ENCODE data around the gene TSBP1.
A peak's percentile ranks its signal among the peaks of the same experiment; 100 is the strongest.
"Not testable (repeated sequence)": the region's sequence is repeated elsewhere in the genome, so short reads cannot be mapped to it uniquely, and the experiment has no call there.

Gene TSBP1

DNA sequence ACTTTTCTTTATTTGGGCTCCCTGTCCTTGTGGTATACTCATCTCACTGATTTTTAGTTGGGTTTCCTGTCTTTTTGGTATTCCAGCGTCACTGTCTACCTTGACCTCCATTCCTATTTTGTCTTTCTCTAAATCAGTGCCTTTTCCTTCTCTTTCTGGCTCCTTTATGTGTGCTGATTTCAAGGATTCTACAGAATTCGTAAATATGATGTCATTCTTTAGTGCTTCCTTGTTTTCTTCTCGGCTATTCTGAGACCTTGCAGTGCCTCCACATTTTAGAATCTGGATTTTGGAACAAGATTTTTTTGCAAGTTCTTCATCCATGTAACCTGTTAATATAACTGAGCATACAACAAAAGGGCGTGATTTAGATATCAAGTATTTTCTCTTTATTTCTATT lies 78.0 kb downstream of the TSBP1 start:
- no peak overlapping the region for H3K27ac ChIP-seq
- no peak for DNase-seq (ENCODE audit: low read depth, low spot score)

DNA sequence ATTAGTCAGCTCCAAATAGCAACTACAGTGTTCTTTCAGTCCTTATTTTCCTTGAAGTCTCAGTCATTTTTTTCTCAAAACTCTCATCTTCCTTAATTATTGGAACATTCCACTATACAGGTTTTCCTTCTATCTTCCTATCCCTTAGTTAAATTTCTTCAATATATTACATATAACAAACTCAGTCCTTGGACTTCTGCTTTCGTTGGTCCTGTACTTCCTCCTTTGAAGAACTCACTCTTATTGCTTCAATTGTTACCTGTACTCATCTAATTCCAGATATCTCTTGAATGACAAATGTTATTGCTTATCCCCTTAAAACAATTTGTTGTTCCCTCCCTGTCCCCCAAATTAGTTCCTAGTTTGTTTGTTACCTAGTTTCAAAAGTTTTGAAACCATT lies 80.2 kb downstream of the TSBP1 start:
- DNase-seq (ENCODE audit: low read depth, low spot score): no peak
- H3K27ac ChIP-seq: no peak overlapping the region

DNA sequence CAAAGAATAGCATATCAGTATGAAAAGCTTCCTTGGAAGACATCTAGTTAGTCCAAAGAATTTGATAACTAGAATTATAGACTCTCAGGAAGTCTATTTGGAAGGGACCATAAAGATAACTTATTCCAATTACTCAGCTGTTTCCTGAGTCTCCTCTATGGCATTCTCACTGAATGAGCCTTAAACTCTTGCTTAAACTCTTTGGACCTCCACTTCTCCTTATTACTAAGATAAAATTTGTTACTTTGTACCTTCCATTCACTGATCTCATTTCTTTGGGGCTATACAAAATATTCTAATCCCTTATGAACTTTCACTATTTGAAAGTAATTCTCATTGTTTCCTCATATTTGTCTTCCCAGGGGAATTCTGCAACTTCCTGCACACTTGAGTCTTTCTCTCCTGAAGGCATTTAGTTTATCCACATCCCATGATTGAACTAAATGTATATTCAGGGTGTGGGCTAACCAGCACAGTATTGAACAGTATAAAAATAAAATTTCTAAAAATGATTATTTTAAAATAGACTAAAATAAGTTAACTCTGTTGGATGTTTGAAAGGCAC lies 80.7 kb downstream of the TSBP1 start:
- DNase-seq (ENCODE audit: low read depth, low spot score): no peak
- no peak overlapping the region for H3K27ac ChIP-seq

DNA sequence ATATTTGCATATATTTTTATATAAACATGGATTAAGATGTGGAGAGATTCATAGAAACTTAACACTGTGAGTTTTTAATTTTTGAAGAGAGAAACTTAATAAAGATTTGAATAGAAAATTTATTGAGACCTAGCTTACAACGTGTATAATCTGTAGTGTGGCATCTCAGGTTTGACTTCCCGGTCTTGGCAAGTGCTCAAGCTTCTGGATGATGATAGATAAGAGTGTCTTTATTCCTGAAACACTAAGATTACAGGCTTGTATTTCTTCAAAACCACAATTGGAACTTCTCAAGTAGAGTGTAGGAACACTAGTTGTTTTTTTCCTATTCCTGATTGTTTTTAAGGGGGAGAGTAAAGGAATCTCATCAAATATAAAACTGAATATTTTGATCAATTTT lies 83.3 kb downstream of the TSBP1 start:
- H3K27ac ChIP-seq: no peak overlapping the region
- no peak for DNase-seq (ENCODE audit: low read depth, low spot score)

DNA sequence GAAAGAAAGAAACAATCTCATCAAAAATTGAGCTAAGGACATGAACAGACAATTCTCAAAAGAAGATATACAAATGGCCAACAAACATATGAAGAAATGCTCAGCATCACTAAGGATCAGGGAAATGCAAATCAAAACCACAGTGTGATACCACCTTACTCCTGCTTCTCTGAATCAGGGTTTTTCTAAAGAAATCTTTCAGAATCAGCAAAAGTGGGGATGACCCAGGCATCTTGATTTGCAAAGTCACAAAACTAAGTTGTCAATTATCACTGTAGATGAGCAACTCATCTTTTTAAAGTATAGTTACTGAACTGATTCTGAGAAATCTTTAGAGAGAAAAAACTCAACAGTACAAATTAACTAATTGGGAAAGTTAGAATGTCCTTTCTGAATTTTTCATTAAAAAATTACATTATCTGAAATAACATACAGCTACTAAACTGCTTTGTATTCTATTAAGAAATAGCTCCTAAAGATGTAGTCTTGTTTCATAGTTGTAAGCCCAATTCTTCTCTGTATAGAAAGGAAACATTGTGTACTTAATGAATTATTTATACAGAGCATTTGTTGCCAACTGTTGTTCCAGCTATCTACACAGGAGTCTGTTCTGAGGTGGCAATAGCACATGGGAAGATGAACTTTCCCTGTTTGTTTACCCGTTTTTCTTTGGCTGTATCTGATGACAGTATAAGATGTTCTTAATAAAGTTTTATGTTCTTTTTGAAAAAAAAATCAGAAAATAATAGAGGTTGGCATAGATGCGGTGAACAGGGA lies 97.7 kb downstream of the TSBP1 start:
- DNase-seq (ENCODE audit: low read depth, low spot score); H3K27ac ChIP-seq: not testable (repeated sequence)

DNA sequence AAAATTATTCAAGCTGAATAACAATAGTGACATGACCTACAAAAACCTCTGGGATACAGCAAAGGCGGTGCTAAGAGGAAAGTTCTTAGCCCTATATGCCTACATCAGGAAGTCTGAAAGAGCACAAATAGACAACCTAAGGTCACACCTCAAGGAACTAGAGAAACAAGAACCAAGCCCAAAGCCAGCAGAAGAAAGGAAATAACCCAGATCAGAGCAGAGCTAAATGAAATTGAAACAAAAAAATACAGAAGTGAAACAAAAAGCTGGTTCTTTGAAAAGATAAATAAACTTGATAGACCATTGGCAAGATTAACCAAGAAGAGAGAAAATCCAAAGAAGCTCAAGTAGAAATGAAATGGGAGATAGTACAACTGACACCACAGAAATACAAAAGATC lies 100.3 kb downstream of the TSBP1 start:
- DNase-seq (ENCODE audit: low read depth, low spot score): no peak
- H3K27ac ChIP-seq: no peak overlapping the region

DNA sequence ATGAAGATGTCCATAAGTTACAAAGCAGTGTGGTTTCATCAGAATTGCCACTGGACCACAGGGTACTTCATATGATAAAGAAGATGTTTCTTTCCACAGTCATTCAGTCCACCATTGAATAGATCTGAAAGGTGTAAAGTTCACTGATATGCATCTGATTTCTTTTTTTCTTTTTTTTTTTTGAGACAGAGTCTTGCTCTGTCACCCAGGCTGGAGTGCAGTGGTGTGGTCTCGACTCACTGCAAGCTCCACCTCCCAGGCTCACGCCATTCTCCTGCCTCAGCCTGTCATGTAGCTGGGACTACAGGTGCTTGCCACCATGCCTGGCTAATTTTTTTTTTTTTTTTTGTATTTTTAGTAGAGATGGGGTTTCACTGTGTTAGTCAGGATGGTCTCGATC lies 103.2 kb downstream of the TSBP1 start:
- DNase-seq (ENCODE audit: low read depth, low spot score); H3K27ac ChIP-seq: not testable (repeated sequence)

DNA sequence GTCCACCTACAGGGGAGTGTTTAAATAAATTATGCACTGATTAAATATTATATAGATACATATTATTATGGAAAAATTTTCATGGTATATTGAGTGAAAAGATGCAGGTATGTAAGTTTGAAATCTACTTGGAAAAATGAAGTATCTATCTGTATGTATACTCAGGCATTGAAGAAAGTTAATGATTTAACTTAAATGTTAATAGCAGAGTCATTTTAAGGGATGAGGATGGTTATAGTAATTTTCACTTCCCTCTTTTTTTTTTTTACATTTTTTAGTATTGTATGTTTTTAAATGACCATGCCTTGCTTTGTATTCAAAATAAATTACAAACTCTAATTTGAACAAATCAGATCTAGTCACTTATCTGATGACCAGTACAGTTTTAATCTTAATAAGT lies 104.7 kb downstream of the TSBP1 start:
- DNase-seq (ENCODE audit: low read depth, low spot score): no peak
- H3K27ac ChIP-seq: no peak overlapping the region

DNA sequence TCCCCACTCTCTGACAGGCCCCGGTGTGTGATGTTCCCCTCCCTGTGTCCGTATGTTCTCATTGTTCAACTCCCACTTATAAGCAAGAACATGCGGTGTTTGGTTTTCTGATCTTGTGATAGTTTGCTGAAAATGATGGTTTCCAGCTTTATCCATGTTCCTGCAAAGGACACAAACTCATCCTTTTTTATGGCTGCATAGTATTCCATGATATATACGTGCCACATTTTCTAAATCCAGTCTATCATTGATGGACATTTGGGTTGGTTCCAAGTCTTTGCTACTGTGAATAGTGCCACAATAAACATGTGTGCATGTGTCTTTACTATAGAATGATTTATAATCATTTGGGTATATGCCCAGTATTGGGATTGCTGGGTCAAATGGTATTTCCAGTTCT lies 114.4 kb downstream of the TSBP1 start:
- not testable (repeated sequence) for DNase-seq (ENCODE audit: low read depth, low spot score); H3K27ac ChIP-seq

DNA sequence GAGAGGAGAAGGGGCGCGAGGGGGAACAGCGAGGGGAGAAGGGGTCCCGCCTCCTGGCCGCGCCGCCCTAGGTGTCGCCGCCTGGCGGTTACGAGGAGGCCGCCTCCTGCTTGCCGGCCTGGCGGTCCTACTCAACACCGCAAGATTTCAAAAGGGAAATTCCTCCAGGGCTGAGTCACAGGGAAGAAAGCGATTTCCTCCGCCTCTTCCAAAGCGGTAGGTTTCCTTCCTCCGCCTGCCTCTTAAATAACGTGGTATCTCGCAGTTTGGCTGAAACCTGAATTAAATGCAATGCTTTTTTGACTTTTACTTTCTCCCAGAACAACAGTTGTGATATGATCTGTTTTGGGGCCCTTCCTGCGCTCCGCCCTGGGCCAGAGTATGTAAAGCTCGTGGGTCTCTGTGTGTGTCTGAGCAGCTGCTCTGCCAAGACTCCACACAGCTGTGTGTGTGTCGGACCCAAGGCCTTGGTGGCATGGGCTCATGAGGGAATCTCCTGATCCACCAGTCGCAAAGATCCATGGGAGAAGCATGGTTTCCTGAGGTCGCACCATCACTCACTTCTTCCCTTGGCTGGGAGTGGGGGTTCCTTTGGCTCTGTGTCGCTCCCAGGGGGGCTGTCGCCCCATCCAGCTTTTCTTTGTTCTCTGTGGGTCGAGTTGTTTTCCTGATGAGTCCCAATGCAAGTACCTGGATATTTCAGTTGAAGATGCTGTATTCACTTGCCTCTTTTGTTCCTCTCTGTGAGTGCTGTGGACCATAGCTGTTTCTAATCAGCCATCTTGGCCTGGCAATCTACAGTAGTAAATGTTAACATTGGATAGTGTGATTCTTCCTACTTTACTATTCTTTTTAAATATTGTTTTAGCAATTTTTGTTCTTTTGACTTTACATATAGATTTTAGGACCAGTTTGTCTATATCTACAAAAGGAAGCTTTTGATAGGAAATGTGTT lies 116.2 kb downstream of the TSBP1 start:
- peak; percentile 36 for DNase-seq (ENCODE audit: low read depth, low spot score)
- H3K27ac ChIP-seq: no peak overlapping the region

DNA sequence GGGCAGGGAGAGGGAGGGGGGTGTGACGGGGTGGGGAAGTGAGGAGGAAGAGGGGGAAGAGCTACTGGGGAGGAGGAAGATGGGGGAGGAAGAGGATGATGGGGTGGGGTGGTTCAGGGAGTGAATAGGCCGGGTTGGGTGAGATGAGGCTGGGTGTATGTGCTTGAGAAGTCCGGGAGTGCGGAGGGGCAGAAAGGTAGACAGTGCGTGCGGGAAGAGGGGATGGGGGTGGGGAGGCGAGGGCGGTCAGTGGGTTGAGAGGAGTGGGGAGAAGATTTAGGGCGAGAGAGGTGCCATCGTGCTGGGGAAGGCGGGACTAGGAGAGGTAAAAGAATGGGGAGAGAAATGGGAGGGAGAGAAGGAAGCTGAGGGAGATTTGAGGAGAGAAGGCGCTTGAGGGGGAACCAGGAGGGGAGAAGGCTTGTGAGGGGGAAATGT lies 116.9 kb downstream of the TSBP1 start:
- DNase-seq (ENCODE audit: low read depth, low spot score): no peak
- H3K27ac ChIP-seq: no peak overlapping the region

DNA sequence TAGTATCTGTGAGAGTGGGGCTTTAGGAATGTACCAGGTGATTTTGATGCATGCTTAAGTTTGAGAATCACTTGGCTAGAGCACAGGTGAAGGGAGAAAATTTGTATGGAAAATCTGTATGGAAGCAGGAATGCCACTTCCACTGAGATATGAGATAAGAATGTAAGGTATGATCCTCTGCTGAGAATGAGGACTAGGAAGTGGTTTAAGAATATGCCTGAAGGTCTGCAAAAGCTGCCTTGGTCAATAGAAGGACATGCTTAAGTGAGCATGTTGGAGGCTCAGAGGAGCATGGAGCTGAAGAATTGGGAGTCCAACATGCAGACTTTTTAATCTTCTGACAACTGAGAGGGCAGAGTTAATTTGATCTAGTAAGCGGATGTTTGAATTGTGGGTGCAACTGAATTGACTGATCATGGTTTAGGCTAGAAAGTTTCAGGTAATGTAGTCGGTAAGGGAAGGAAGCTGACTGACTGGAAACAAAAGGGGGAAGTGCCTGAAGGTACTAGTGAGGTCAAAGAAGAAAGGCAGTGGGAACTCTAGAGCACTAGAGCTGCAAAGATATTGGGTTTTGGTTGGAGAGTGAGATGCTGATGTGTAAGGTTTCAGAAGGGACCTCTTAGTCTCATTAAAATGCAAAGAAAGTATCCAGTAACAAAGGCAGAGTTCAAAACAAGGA lies 119.2 kb downstream of the TSBP1 start:
- no peak for DNase-seq (ENCODE audit: low read depth, low spot score)
- no peak overlapping the region for H3K27ac ChIP-seq

DNA sequence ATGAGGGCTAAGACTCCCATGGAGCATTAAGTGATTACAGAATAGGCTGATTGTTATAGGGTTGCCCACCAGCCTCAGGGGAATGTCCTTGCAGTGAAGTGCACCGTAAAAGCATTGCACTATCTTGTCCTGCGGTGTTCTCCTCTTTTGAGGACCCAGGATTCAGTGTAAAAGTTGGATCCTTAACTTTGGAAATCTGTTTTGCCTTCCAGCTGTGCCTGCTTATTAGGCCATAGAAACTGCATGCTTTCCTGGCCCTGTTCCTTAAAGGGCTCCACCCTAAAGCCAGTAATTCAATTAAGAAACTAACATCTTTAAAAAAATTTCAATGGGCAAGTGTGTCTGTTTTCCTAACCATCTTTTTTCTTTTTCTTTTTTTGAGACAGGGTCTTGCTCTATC lies 122.4 kb downstream of the TSBP1 start:
- no peak overlapping the region for H3K27ac ChIP-seq
- DNase-seq (ENCODE audit: low read depth, low spot score): no peak

DNA sequence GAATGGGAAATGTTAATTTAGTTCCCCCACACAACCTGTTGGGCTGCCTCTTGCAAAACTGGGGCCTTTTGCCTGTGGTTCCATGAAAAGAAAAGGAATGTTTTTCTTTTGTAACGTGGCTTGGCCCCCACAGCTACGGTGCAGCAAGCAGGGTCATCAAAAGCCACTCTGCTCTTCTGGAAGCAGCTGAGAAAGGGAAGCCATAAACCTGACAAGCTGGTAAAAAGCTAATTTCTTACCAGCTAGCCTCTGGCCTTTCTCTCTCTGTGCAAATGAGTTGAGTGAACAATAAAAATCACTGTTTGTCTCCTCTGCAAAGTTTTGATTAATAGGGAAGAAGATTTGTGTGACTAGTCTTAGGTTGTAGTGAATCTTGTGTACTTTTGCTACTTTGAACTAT lies 124.3 kb downstream of the TSBP1 start:
- no peak for DNase-seq (ENCODE audit: low read depth, low spot score)
- no peak overlapping the region for H3K27ac ChIP-seq

DNA sequence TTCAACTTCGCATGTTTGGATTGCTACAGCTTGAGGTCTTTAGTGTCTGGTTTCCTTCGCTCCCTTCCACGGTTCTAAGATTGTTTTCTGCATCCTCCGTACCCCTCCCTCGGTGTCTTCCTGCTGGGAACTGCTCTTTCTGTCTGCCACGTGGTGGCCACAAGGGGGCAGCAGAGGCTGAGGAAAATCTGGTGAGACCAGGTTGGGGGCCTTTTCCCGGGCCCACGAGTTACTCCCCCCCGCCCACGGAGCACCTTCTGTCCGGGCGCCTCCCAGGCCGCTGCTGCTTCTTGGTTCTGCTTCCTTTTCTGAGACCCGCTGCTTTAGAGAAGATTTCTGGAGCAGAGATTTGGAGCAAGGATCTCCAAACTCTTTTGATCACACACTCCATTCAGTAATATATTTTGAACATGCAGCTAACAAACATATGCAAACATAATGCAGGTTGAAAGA lies 126.7 kb downstream of the TSBP1 start:
- no peak overlapping the region for H3K27ac ChIP-seq
- DNase-seq (ENCODE audit: low read depth, low spot score): no peak

DNA sequence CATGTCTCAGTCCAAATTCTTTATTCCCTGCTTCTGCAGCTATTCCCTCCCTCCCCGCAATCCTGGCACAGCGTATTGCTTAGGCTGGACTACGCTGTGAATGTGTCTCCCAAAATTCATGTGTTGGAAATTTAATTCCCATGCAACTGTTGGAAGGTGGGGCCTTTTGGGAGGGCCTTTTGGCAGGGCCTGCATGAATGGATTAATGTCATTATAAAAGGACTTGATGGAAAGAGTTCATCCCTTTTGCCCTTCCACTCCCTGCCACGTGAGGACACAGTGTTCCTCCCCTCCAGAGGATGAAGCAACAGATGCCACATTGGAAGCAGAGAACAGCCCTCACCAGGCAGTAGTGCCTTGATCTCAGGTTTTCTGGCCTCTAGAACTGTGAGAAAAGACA lies 127.4 kb downstream of the TSBP1 start:
- no peak for DNase-seq (ENCODE audit: low read depth, low spot score)
- no peak overlapping the region for H3K27ac ChIP-seq
